H1 (cell line): ENCODE results near the gene COL6A3. TPM values are rescaled to one million over a fixed set of nuclear protein-coding genes. Genes with fewer than 3 reads are reported as not detected.

Experiments used
- CBX5 ChIP-seq: fragments of 300-800, 300-1000 bp; sonication (generic); IDR thresholded peaks from 2 replicates; pipeline ENCODE4 v1.7.1; 2016; ENCODE audit warnings: antibody characterized with exemption, low read length, low read depth
- CEBPB ChIP-seq: IDR thresholded peaks from 2 replicates; pipeline ENCODE4 v1.6.1; 2012; ENCODE audit warnings: low read depth, low read length
- CHD2 ChIP-seq: IDR thresholded peaks from 2 replicates; pipeline ENCODE4 v1.6.1; 2012; ENCODE audit warnings: low read length, improper control_type of control experiment
- RAD21 ChIP-seq, 2 experiments: IDR thresholded peaks in 1 of 2; conservative IDR thresholded peaks in 1 of 2; 2 replicates each; pipeline ENCODE4 v1.6.1; 2011; ENCODE audit warnings: low read depth in 2 of 2, low read length in 2 of 2, improper control_type of control experiment in 1 of 2, inconsistent platforms in 1 of 2, mild to moderate bottlenecking in 1 of 2, moderate library complexity in 1 of 2
- SP1 ChIP-seq: IDR thresholded peaks from 2 replicates; pipeline ENCODE4 v1.6.1; 2011; ENCODE audit warnings: low read depth, low read length
- TAF1 ChIP-seq: IDR thresholded peaks from 2 replicates; pipeline ENCODE4 v1.6.1; 2011; ENCODE audit warnings: mild to moderate bottlenecking, low read depth, low read length
- polyA plus RNA-seq, 7 experiments: library from polyadenylated mRNA; depleted of rRNA in 3 of 7; stranded (reverse) in 5 of 7; unstranded in 2 of 7; fragments of >200 nt in 5 of 7; fragments of 200-250 nt in 2 of 7; gene quantifications; 1 replicate in 5 of 7; 2 replicates in 1 of 7; 4 replicates in 1 of 7; pipeline versions ENCODE4 v1.2.1 to v1.2.3, GENCODE V29; 2011 to 2013; ENCODE audit warnings: missing spikeins in 2 of 7, mixed read lengths in 2 of 7
- total RNA-seq: library from RNA; stranded (reverse); fragmentation: NEBNext Ultra II Directional; extraction: Animal tissue kit (Norgen Biotek cat#: 25700); gene quantifications from 2 replicates; pipeline ENCODE4 v1.2.1, GENCODE V29; 2021

The COL6A3 gene
- total and polyA plus RNA-seq, 2 of the 8 experiments (the other 6 are each of a cell fraction or from before 2014, with no cell fraction given): 1.2 to 3.4 TPM

GRCh38 chr2:237309416-237309815 lies 104.5 kb downstream of the COL6A3 start (continued):
- TF ChIP-seq CEBPB (no peak), CHD2 (no peak), CBX5 (no peak), TAF1 (no peak), RAD21 (IDR thresholded peaks at IDR 0.05 in 1 of 2, conservative IDR thresholded peaks at IDR 0.05 in 1 of 2; ENCODE audit: low read depth in 2 of 2, low read length in 2 of 2) (no peak), SP1 (no peak)
